HepG2 (cell line): Measurements from ENCODE around the gene TCF20. TPM values are rescaled to one million over a fixed set of nuclear protein-coding genes. Genes with fewer than 3 reads are reported as not detected.

ENCODE experiments used
- GATAD1 ChIP-seq: IDR thresholded peaks from 2 replicates; pipeline ENCODE4 v1.6.1; 2016; ENCODE audit warnings: missing genetic modification reagents, missing compliant biosample characterization
- MAZ ChIP-seq, 2 experiments: sonication (generic) in 1 of 2; formaldehyde crosslinking in 1 of 2; IDR thresholded peaks; 2 replicates each; pipeline versions ENCODE4 v1.5.0 to v1.6.1; 2012 to 2020; ENCODE audit warnings: low read depth in 2 of 2, mild to moderate bottlenecking in 2 of 2, borderline replicate concordance in 1 of 2, improper control_type of control experiment in 1 of 2, low read length in 1 of 2, missing genetic modification reagents in 1 of 2, moderate library complexity in 1 of 2
- RCOR2 ChIP-seq: IDR thresholded peaks from 2 replicates; pipeline ENCODE4 v1.6.1; 2016; ENCODE audit warnings: missing biosample characterization, missing genetic modification reagents
- SMARCC2 ChIP-seq: fragments of 450-650 bp; IDR thresholded peaks from 2 replicates; pipeline ENCODE4 v1.6.1; 2017; ENCODE audit warnings: antibody characterized with exemption, mild to moderate bottlenecking
- TBX3 ChIP-seq: fragments of 450-650 bp; IDR thresholded peaks from 2 replicates; pipeline ENCODE4 v1.6.1; 2017; ENCODE audit warnings: antibody characterized with exemption, mild to moderate bottlenecking, inconsistent platforms, borderline replicate concordance
- ZNF180 ChIP-seq: sonication (generic); formaldehyde crosslinking; IDR thresholded peaks from 2 replicates; pipeline ENCODE4 v1.4.0; 2020; ENCODE audit warnings: low read depth, missing genetic modification reagents, borderline replicate concordance
- ZNF207 ChIP-seq: fragments of 450-650 bp; IDR thresholded peaks from 2 replicates; pipeline ENCODE4 v1.6.1; 2016; ENCODE audit warnings: antibody characterized with exemption, borderline replicate concordance
- ZNF331 ChIP-seq: sonication (generic); formaldehyde crosslinking; IDR thresholded peaks from 2 replicates; pipeline ENCODE4 v1.4.0; 2020; ENCODE audit warnings: missing genetic modification reagents
- ZNF333 ChIP-seq: sonication (generic); formaldehyde crosslinking; IDR thresholded peaks from 2 replicates; pipeline ENCODE4 v1.4.0; 2020; ENCODE audit warnings: mild to moderate bottlenecking, missing genetic modification reagents, borderline replicate concordance
- ZNF839 ChIP-seq: sonication (generic); formaldehyde crosslinking; IDR thresholded peaks from 2 replicates; pipeline ENCODE4 v1.4.0; 2020; ENCODE audit warnings: missing genetic modification reagents, mild to moderate bottlenecking, borderline replicate concordance
- polyA plus RNA-seq, 8 experiments: library from polyadenylated mRNA; depleted of rRNA in 3 of 8; stranded (reverse) in 7 of 8; unstranded in 1 of 8; fragments of >200 nt; fragmentation: Illumina TruSeq in 4 of 8; extraction: Trizol in 4 of 8; gene quantifications; 2 replicates each; pipeline versions ENCODE4 v1.2.1 to v1.2.3, GENCODE V29; 2011 to 2016; ENCODE audit warnings: low read depth in 4 of 8, missing spikeins in 1 of 8, mixed read lengths in 1 of 8; ENCODE audit not compliant: insufficient read depth in 1 of 8
- total RNA-seq, 5 experiments: library from RNA; depleted of rRNA; stranded (reverse); fragments of >200 nt; fragmentation: Illumina TruSeq; extraction: Trizol; gene quantifications; 2 replicates each; pipeline ENCODE4 v1.2.3, GENCODE V29; 2016; ENCODE audit warnings: low read depth in 1 of 5
- TF ChIP-seq, protein P1 (sequence below): sonication (generic); formaldehyde crosslinking; IDR thresholded peaks from 2 replicates; pipeline ENCODE4 v1.5.1; 2020; ENCODE audit warnings: mild to moderate bottlenecking, missing genetic modification reagents, moderate library complexity
- TF ChIP-seq, protein P2 (sequence below): sonication (generic); formaldehyde crosslinking; IDR thresholded peaks from 2 replicates; pipeline ENCODE4 v1.5.1; 2020; ENCODE audit warnings: missing genetic modification reagents, mild to moderate bottlenecking, borderline replicate concordance
- TF ChIP-seq, protein P3 (sequence below): sonication (generic); formaldehyde crosslinking; IDR thresholded peaks from 2 replicates; pipeline ENCODE4 v1.4.0; 2020; ENCODE audit warnings: missing genetic modification reagents
- TF ChIP-seq, protein P4 (sequence below): sonication (generic); formaldehyde crosslinking; IDR thresholded peaks from 2 replicates; pipeline ENCODE4 v1.9.0; 2021; ENCODE audit warnings: missing genetic modification reagents, borderline replicate concordance
- TF ChIP-seq, protein P5 (sequence below): sonication (generic); formaldehyde crosslinking; IDR thresholded peaks from 2 replicates; pipeline ENCODE4 v1.4.0; 2020; ENCODE audit warnings: missing genetic modification reagents

Gene TCF20
- total and polyA plus RNA-seq, 2 of the 13 experiments (the other 11 are each of a cell fraction or from before 2014, with no cell fraction given), result 12.8 to 23.7 TPM

DNA sequence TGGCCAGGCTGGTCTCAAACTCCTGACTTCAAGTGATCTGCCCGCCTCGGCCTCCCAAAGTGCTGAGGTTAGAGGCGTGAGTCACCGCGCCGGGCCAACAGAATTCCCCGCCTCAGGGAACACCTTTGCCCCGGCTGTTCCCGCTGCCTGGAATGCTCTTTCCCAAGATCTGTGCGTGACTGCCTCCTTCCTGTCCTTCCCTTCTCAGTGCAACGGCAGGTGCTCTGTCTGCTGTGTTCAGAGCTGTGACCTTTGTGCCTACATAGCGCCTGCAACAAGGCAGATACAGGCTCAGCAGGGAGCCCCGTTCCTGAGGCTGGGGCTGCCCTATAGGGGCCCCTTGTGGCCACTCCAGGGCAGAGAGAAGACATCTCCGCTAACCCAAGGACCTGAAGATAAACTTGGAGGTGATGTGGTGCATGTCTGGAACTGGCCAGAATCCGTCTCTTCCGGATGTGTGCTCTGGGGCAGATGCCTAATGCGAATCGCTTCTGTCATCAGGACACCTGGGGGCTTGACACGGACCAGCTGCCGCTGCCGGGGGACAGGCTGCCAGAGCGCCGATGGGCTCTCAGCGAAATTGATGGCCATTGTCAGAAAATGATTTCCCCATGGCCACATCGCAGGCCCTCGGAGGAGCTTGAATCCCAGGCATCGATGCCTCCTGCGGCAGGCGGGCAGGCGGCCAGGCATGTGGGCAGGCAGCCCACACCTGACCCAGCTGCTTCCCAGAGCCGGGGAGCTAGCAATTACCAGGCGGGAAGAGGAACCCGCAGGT is 43.5 kb upstream of the TCF20 start (continued):
- TF ChIP-seq, protein P1, sequence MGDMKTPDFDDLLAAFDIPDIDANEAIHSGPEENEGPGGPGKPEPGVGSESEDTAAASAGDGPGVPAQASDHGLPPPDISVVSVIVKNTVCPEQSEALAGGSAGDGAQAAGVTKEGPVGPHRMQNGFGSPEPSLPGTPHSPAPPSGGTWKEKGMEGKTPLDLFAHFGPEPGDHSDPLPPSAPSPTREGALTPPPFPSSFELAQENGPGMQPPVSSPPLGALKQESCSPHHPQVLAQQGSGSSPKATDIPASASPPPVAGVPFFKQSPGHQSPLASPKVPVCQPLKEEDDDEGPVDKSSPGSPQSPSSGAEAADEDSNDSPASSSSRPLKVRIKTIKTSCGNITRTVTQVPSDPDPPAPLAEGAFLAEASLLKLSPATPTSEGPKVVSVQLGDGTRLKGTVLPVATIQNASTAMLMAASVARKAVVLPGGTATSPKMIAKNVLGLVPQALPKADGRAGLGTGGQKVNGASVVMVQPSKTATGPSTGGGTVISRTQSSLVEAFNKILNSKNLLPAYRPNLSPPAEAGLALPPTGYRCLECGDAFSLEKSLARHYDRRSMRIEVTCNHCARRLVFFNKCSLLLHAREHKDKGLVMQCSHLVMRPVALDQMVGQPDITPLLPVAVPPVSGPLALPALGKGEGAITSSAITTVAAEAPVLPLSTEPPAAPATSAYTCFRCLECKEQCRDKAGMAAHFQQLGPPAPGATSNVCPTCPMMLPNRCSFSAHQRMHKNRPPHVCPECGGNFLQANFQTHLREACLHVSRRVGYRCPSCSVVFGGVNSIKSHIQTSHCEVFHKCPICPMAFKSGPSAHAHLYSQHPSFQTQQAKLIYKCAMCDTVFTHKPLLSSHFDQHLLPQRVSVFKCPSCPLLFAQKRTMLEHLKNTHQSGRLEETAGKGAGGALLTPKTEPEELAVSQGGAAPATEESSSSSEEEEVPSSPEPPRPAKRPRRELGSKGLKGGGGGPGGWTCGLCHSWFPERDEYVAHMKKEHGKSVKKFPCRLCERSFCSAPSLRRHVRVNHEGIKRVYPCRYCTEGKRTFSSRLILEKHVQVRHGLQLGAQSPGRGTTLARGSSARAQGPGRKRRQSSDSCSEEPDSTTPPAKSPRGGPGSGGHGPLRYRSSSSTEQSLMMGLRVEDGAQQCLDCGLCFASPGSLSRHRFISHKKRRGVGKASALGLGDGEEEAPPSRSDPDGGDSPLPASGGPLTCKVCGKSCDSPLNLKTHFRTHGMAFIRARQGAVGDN, result peak; percentile 92
- TF ChIP-seq ZNF333, result no peak; the same call in 1 of the 2 replicates
- TF ChIP-seq ZNF839 (CRISPR knock-in tag), result peak; percentile 8; the same call in 1 of the 2 replicates
- TF ChIP-seq ZNF207, result no peak
- TF ChIP-seq SMARCC2, result no peak
- TF ChIP-seq, protein P2, sequence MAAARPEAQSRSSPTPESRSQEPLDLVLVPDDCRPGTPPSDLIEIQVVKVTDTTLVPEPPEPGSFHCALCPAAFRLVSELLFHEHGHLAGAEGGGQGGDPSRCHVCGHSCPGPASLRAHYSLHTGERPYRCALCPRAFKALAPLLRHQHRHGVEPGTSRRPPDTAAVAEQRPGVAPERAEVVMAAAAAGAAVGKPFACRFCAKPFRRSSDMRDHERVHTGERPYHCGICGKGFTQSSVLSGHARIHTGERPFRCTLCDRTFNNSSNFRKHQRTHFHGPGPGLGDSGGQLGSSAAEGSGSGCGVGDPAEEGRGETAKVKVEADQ (CRISPR knock-in tag), result peak; percentile 92; the same call in 1 of the 2 replicates
- peak; percentile 91; the same call in 1 of the 2 replicates for TF ChIP-seq RCOR2
- TF ChIP-seq, protein P3, sequence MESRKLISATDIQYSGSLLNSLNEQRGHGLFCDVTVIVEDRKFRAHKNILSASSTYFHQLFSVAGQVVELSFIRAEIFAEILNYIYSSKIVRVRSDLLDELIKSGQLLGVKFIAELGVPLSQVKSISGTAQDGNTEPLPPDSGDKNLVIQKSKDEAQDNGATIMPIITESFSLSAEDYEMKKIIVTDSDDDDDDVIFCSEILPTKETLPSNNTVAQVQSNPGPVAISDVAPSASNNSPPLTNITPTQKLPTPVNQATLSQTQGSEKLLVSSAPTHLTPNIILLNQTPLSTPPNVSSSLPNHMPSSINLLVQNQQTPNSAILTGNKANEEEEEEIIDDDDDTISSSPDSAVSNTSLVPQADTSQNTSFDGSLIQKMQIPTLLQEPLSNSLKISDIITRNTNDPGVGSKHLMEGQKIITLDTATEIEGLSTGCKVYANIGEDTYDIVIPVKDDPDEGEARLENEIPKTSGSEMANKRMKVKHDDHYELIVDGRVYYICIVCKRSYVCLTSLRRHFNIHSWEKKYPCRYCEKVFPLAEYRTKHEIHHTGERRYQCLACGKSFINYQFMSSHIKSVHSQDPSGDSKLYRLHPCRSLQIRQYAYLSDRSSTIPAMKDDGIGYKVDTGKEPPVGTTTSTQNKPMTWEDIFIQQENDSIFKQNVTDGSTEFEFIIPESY (CRISPR knock-in tag), result peak; percentile 70
- TF ChIP-seq ZNF180, result no peak
- peak; percentile 63; the same call in 1 of the 2 replicates for TF ChIP-seq TBX3
- TF ChIP-seq, protein P4, sequence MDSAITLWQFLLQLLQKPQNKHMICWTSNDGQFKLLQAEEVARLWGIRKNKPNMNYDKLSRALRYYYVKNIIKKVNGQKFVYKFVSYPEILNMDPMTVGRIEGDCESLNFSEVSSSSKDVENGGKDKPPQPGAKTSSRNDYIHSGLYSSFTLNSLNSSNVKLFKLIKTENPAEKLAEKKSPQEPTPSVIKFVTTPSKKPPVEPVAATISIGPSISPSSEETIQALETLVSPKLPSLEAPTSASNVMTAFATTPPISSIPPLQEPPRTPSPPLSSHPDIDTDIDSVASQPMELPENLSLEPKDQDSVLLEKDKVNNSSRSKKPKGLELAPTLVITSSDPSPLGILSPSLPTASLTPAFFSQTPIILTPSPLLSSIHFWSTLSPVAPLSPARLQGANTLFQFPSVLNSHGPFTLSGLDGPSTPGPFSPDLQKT (CRISPR knock-in tag), result no peak
- TF ChIP-seq GATAD1 (CRISPR knock-in tag), result peak; percentile 71
- peak; percentile 95 for TF ChIP-seq ZNF331 (CRISPR knock-in tag)
- TF ChIP-seq, protein P5, sequence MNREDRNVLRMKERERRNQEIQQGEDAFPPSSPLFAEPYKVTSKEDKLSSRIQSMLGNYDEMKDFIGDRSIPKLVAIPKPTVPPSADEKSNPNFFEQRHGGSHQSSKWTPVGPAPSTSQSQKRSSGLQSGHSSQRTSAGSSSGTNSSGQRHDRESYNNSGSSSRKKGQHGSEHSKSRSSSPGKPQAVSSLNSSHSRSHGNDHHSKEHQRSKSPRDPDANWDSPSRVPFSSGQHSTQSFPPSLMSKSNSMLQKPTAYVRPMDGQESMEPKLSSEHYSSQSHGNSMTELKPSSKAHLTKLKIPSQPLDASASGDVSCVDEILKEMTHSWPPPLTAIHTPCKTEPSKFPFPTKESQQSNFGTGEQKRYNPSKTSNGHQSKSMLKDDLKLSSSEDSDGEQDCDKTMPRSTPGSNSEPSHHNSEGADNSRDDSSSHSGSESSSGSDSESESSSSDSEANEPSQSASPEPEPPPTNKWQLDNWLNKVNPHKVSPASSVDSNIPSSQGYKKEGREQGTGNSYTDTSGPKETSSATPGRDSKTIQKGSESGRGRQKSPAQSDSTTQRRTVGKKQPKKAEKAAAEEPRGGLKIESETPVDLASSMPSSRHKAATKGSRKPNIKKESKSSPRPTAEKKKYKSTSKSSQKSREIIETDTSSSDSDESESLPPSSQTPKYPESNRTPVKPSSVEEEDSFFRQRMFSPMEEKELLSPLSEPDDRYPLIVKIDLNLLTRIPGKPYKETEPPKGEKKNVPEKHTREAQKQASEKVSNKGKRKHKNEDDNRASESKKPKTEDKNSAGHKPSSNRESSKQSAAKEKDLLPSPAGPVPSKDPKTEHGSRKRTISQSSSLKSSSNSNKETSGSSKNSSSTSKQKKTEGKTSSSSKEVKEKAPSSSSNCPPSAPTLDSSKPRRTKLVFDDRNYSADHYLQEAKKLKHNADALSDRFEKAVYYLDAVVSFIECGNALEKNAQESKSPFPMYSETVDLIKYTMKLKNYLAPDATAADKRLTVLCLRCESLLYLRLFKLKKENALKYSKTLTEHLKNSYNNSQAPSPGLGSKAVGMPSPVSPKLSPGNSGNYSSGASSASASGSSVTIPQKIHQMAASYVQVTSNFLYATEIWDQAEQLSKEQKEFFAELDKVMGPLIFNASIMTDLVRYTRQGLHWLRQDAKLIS (CRISPR knock-in tag), result no peak
- no peak; the same call in 1 of the 2 replicates for TF ChIP-seq MAZ (IDR thresholded peaks at IDR 0.05; ENCODE audit: borderline replicate concordance, low read depth, low read length)
- peak; percentile 64 for TF ChIP-seq MAZ (CRISPR knock-in tag; IDR thresholded peaks at IDR 0.05; ENCODE audit: low read depth)
